Neural crest cell (in vitro differentiated cells): ENCODE data around the gene IZUMO4. TPM values are rescaled to one million over a fixed set of nuclear protein-coding genes. Genes with fewer than 3 reads are reported as not detected.

Experiments
- DNase-seq: peaks from one replicate; pipeline ENCODE4 v3.0.0; 2021; ENCODE audit warnings: low read depth, mixed read lengths, low spot score
- H3K27ac Mint-ChIP-seq: one replicate; pipeline ENCODE4 v1.8.0; 2021; ENCODE audit warnings: mild to moderate bottlenecking, mixed read lengths; ENCODE audit not compliant: unreplicated experiment
- H3K27me3 Mint-ChIP-seq: 2 replicates; pipeline ENCODE4 v1.8.0; 2021; ENCODE audit warnings: low read depth, mild to moderate bottlenecking, mixed read lengths
- H3K36me3 Mint-ChIP-seq: 2 replicates; pipeline ENCODE4 v1.8.0; 2021; ENCODE audit warnings: low read depth, mild to moderate bottlenecking, mixed read lengths
- H3K4me1 Mint-ChIP-seq: 2 replicates; pipeline ENCODE4 v1.8.0; 2021; ENCODE audit warnings: mixed read lengths
- H3K4me3 Mint-ChIP-seq: one replicate; pipeline ENCODE4 v1.8.0; 2021; ENCODE audit warnings: mild to moderate bottlenecking, mixed read lengths
- H3K9me3 Mint-ChIP-seq: 2 replicates; pipeline ENCODE4 v1.8.0; 2021; ENCODE audit warnings: mixed read lengths
- CTCF ChIP-seq: fragments of 200-600 bp; sonication (generic); conservative IDR thresholded peaks from 2 replicates; pipeline ENCODE4 v1.5.0; 2021; ENCODE audit warnings: antibody characterized with exemption, mild to moderate bottlenecking
- total RNA-seq: library from RNA; stranded (reverse); gene quantifications from 2 replicates; pipeline ENCODE4 v1.2.1, GENCODE V29; 2021

Gene IZUMO4
- total RNA-seq, 1 donor from 2014 or later: 5.6 TPM

- H3K27me3 Mint-ChIP-seq: no peaks in the 10 kb centered on the region
- H3K36me3 Mint-ChIP-seq: peaks cover 2% of the 10 kb centered on the region
- no peak overlapping the region for H3K4me3 Mint-ChIP-seq
- no peaks in the 10 kb centered on the region for H3K9me3 Mint-ChIP-seq
- no peak for DNase-seq
- H3K4me1 Mint-ChIP-seq: no peaks in the 10 kb centered on the region
- no peak for TF ChIP-seq CTCF
- no peak overlapping the region for H3K27ac Mint-ChIP-seq
Measured at GRCh38 chr19:2119921-2120785, 23.4 kb downstream of the IZUMO4 start.

GRCh38 chr19:2120821-2121220 is 24.1 kb downstream of the IZUMO4 start:
- peaks cover 2% of the 10 kb centered on the region for H3K36me3 Mint-ChIP-seq
- no peak for TF ChIP-seq CTCF
- no peaks in the 10 kb centered on the region for H3K4me1 Mint-ChIP-seq
- no peak overlapping the region for H3K27ac Mint-ChIP-seq
- no peaks in the 10 kb centered on the region for H3K27me3 Mint-ChIP-seq
- no peak for DNase-seq
- no peaks in the 10 kb centered on the region for H3K9me3 Mint-ChIP-seq
- H3K4me3 Mint-ChIP-seq: no peak overlapping the region

- DNase-seq: no peak
- H3K27ac Mint-ChIP-seq: no peak overlapping the region
- no peak overlapping the region for H3K4me3 Mint-ChIP-seq
- H3K27me3 Mint-ChIP-seq: no peaks in the 10 kb centered on the region
- H3K4me1 Mint-ChIP-seq: no peaks in the 10 kb centered on the region
- no peaks in the 10 kb centered on the region for H3K9me3 Mint-ChIP-seq
- TF ChIP-seq CTCF: no peak
- H3K36me3 Mint-ChIP-seq: peaks cover 2% of the 10 kb centered on the region
Measured at GRCh38 chr19:2121416-2122051, 24.8 kb downstream of the IZUMO4 start.

GRCh38 chr19:2122251-2122650 is 25.5 kb downstream of the IZUMO4 start:
- Mint-ChIP-seq H3K27ac (no peak overlapping the region), H3K36me3 (peaks cover 2% of the 10 kb centered on the region), H3K9me3 (no peaks in the 10 kb centered on the region), H3K4me1 (no peaks in the 10 kb centered on the region), H3K4me3 (no peak overlapping the region), H3K27me3 (no peaks in the 10 kb centered on the region)
- TF ChIP-seq CTCF: no peak
- DNase-seq: no peak

- no peaks in the 10 kb centered on the region for H3K27me3 Mint-ChIP-seq
- no peaks in the 10 kb centered on the region for H3K9me3 Mint-ChIP-seq
- peaks cover 2% of the 10 kb centered on the region for H3K36me3 Mint-ChIP-seq
- no peak for DNase-seq
- H3K4me3 Mint-ChIP-seq: no peak overlapping the region
- no peak overlapping the region for H3K27ac Mint-ChIP-seq
- H3K4me1 Mint-ChIP-seq: no peaks in the 10 kb centered on the region
- TF ChIP-seq CTCF: no peak
Measured at GRCh38 chr19:2122982-2123381, 26.3 kb downstream of the IZUMO4 start.
